Kidney (tissue), 14 donors: ENCODE data around the gene BRD7. TPM values are rescaled to one million over a fixed set of nuclear protein-coding genes. Genes with fewer than 3 reads are reported as not detected.

ENCODE experiments used
- DNase-seq, 5 donors: peaks; one replicate each; pipeline ENCODE4 v3.0.0-alpha.2; 2013 to 2020
- FAIRE-seq: peaks from 2 replicates; lab custom pipeline; 2012; peaks lifted over from hg19 to GRCh38; lab: Jason Lieb, UNC
- H3K27ac ChIP-seq, 2 donors: one replicate each; pipeline ENCODE4 v1.7.0; 2013; ENCODE audit warnings: low read depth in 2 of 2, low read length in 2 of 2, inconsistent platforms in 1 of 2
- H3K27me3 ChIP-seq: one replicate; pipeline ENCODE4 v1.7.1; 2013; ENCODE audit warnings: low read length, inconsistent platforms; ENCODE audit not compliant: control insufficient read depth, insufficient read depth
- H3K36me3 ChIP-seq, 3 donors: one replicate each; pipeline versions ENCODE4 v1.7.0 to v1.7.1; 2013; ENCODE audit warnings: low read length in 3 of 3, control low read depth in 1 of 3, inconsistent platforms in 1 of 3; ENCODE audit not compliant: insufficient read depth in 3 of 3, control insufficient read depth in 2 of 3
- H3K4me1 ChIP-seq, 3 donors: one replicate each; pipeline versions ENCODE4 v1.7.0 to v1.7.1; 2013; ENCODE audit warnings: low read length in 3 of 3, inconsistent platforms in 1 of 3, low read depth in 1 of 3; ENCODE audit not compliant: control insufficient read depth in 2 of 3, insufficient read depth in 2 of 3
- H3K4me3 ChIP-seq, 3 donors: one replicate each; pipeline versions ENCODE4 v1.7.0 to v1.8.1; 2013; ENCODE audit warnings: low read length in 3 of 3, control low read depth in 1 of 3, inconsistent platforms in 1 of 3
- H3K9ac ChIP-seq, 3 donors: one replicate each; pipeline versions ENCODE4 v1.7.0 to v1.7.1; 2013; ENCODE audit warnings: low read length in 3 of 3, control low read depth in 1 of 3, inconsistent platforms in 1 of 3
- H3K9me3 ChIP-seq, 3 donors: one replicate each; pipeline versions ENCODE4 v1.7.0 to v1.7.1; 2013; ENCODE audit warnings: low read length in 3 of 3, control low read depth in 1 of 3, inconsistent platforms in 1 of 3; ENCODE audit not compliant: control insufficient read depth in 2 of 3, insufficient read depth in 1 of 3
- CTCF ChIP-seq: IDR thresholded peaks from 3 replicates; pipeline ENCODE4 v1.5.1; 2012; ENCODE audit warnings: mild to moderate bottlenecking, moderate library complexity, borderline replicate concordance; ENCODE audit not compliant: insufficient read depth; ENCODE audit errors: extremely low read depth
- intact Hi-C: fragments of 100-400 bp; cut with DNase I; formaldehyde crosslinking; loops from one replicate; pipeline ENCODE4 v1.11.1; 2022
- polyA plus RNA-seq: library from polyadenylated mRNA; stranded (reverse); fragments of 350-450 nt; fragmentation: Illumina TruSeq; extraction: RNeasy Lipid Tissue Mini Kit (QIAGEN cat#74804); gene quantifications from one replicate; pipeline ENCODE4 v1.2.3, GENCODE V29; 2014; ENCODE audit warnings: low read depth, low replicate concordance; ENCODE audit not compliant: insufficient read depth
- total RNA-seq: library from RNA; stranded (reverse); fragmentation: NEBNext Ultra II Directional; extraction: Animal tissue kit (Norgen Biotek cat#: 25700); gene quantifications from one replicate; pipeline ENCODE4 v1.2.1, GENCODE V29; 2021
- donor health status: control.
- donor health status: control.
- donor health status: control.
- donor health status: control.
- donor health status: control.
- donor health status: DM: yes; HTN: yes; CAD: no.
- donor health status: Normal renal cell carcinoma (clear cell type).

Gene BRD7
- total and polyA plus RNA-seq, 2 donors from 2014 or later, result 44.1 to 68.0 TPM

GRCh38 chr16:50268352-50268751 lies 100.4 kb downstream of the BRD7 start:
- no peak for TF ChIP-seq CTCF
- Histone ChIP-seq H3K9me3 (no peaks in the 10 kb centered on the region), H3K27me3 (no peaks in the 10 kb centered on the region), H3K9ac (no peak overlapping the region), H3K4me3 (no peak overlapping the region), H3K27ac (no peak overlapping the region), H3K36me3 (no peaks in the 10 kb centered on the region), H3K4me1 (peaks cover 0 to 2% (median 0%) of the 10 kb centered on the region in 3 donors)
- intact Hi-C loops, result no loop called here
- FAIRE-seq, result no peak
- DNase-seq, result peak in 1 of 5 donors; percentile 28

- no peak overlapping the region for H3K27ac ChIP-seq
- H3K9ac ChIP-seq, result no peak overlapping the region
- DNase-seq (peak in 1 of 5 donors; percentile 44), FAIRE-seq (no peak)
- peaks cover 0 to 2% (median 0%) of the 10 kb centered on the region in 3 donors for H3K4me1 ChIP-seq
- intact Hi-C loops, result no loop called here
- no peaks in the 10 kb centered on the region for H3K27me3 ChIP-seq
- no peak for TF ChIP-seq CTCF
- no peak overlapping the region for H3K4me3 ChIP-seq
- H3K36me3 ChIP-seq, result no peaks in the 10 kb centered on the region
- H3K9me3 ChIP-seq, result no peaks in the 10 kb centered on the region
These were observed 101.1 kb downstream of the BRD7 start for GRCh38 chr16:50267651-50268050.

- FAIRE-seq (no peak), DNase-seq (peak in 1 of 5 donors; percentile 75)
- Histone ChIP-seq H3K27me3 (no peaks in the 10 kb centered on the region), H3K27ac (peak overlapping the region in 1 of 2 donors; percentile 27), H3K4me1 (peaks cover 0 to 2% (median 0%) of the 10 kb centered on the region in 3 donors), H3K36me3 (no peaks in the 10 kb centered on the region), H3K9ac (no peak overlapping the region), H3K9me3 (no peaks in the 10 kb centered on the region), H3K4me3 (no peak overlapping the region)
- intact Hi-C loops, result no loop called here
- TF ChIP-seq CTCF, result no peak
These were observed 101.6 kb downstream of the BRD7 start for GRCh38 chr16:50267151-50267631.
